ENCODE data around the gene TMEM125. TPM values are rescaled to one million over a fixed set of nuclear protein-coding genes. Genes with fewer than 3 reads are reported as not detected.

Gene TMEM125
- total RNA-seq, 1 experiment from 2014 or later, result 3.1 TPM

DNA sequence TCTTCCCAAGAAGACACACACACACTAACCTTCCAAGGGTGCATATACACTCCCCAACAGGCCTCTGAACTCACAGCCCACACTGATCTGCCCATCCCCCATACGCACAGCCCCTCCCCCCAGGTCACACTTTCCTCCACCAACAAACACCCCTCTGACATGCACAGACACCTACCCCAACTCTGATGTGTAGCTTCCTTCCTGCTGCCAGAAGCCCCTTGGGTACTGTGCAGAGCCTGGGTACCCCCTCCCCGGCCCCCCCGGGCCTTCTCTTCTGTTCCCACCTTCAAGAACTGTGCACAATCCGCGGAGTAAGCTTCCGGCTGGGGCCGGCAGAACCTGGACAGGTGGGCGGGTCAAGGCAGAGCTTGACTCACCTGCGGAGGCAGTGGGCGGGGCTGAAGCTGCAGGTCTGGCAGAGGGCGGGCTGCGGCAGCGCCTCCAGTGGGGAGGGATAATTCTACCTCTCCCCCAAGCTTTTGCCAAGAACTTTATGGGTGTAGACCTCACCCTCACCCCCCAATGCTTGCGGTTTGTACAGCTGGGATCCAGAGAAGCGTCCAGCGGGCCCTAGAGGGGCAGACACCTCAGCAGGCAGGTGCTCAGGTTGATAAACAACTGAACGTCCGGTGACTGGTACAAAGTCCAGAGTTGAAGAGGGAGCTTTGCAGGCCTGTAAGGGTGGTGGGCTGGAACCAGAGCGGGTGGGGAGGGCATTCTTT is 15.6 kb downstream of the TMEM125 start, which contains the start of gene C1orf210:
TSS of gene C1orf210 (minus strand) at position 313 of the 722 bp plus-strand sequence. CDS start 2,311 bp downstream, outside the sequence.
- ChIA-PET CTCF (interaction anchor here (0.6 to 4.3 kb wide), 25 partner anchors 8 to 1646 kb away, joined by 3 to 24 read pairs (median 3); partner anchors contain the start of gene CDC20), POLR2A (interaction anchor here (0.7 to 1.3 kb wide), 9 partner anchors 9 to 605 kb away, joined by 3 to 10 read pairs (median 4); partner anchors contain the start of genes CDC20 and ELOVL1)
- no TSS peak for BruUV-seq (replicated peaks)
- Mint-ChIP-seq H3K4me3 (ENCODE audit: unreplicated experiment) (peak within 1 kb of the TSS; percentile 70), H3K27me3 (ENCODE audit: insufficient read depth, unreplicated experiment) (no peaks in the 10 kb centered on the region), H3K9me3 (ENCODE audit: unreplicated experiment) (no peaks in the 10 kb centered on the region), H3K27ac (ENCODE audit: low read depth, unreplicated experiment) (no peak within 1 kb of the TSS), H3K4me1 (ENCODE audit: insufficient read depth, unreplicated experiment) (peaks cover 5% of the 10 kb centered on the region), H3K36me3 (ENCODE audit: insufficient read depth, unreplicated experiment) (peaks cover 5% of the 10 kb centered on the region)
- peak; percentile 81 for DNase-seq (ENCODE audit: unreplicated experiment)
- intact Hi-C loops (cut with micrococcal nuclease), result no loop called here
- TF ChIP-seq, protein P1, sequence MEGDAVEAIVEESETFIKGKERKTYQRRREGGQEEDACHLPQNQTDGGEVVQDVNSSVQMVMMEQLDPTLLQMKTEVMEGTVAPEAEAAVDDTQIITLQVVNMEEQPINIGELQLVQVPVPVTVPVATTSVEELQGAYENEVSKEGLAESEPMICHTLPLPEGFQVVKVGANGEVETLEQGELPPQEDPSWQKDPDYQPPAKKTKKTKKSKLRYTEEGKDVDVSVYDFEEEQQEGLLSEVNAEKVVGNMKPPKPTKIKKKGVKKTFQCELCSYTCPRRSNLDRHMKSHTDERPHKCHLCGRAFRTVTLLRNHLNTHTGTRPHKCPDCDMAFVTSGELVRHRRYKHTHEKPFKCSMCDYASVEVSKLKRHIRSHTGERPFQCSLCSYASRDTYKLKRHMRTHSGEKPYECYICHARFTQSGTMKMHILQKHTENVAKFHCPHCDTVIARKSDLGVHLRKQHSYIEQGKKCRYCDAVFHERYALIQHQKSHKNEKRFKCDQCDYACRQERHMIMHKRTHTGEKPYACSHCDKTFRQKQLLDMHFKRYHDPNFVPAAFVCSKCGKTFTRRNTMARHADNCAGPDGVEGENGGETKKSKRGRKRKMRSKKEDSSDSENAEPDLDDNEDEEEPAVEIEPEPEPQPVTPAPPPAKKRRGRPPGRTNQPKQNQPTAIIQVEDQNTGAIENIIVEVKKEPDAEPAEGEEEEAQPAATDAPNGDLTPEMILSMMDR (IDR thresholded peaks at IDR 0.05; ENCODE audit: unreplicated experiment), result peak; percentile 33

DNA sequence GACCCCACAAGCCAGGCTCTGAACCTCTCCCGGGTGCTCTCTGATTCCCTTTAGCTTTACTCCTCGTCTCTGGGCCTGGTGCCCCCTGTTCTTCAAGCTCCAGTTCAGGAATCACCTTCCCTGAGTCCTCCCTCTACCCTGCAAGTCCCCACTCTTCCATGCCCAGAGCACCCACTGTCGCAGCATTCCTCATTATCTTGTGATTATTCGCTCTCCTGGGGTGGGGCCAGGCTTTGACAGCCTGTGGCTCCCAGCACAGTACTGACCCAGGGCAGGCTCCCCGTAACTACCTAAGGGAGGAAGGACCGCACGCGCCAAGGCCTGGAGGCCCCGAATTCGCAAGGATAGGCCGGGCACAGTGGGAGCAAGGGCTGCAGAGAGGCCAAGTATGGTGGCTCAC is 16.3 kb downstream of the TMEM125 start:
- intact Hi-C loops (cut with micrococcal nuclease), result no loop called here
- CTCF ChIA-PET, result interaction anchor here (0.6 to 4.3 kb wide), 16 partner anchors 9 to 1645 kb away, joined by 3 to 24 read pairs (median 3); no protein-coding TSS in a partner anchor
- Mint-ChIP-seq H3K36me3 (ENCODE audit: insufficient read depth, unreplicated experiment) (peaks cover 5% of the 10 kb centered on the region), H3K4me1 (ENCODE audit: insufficient read depth, unreplicated experiment) (peaks cover 5% of the 10 kb centered on the region), H3K9me3 (ENCODE audit: unreplicated experiment) (no peaks in the 10 kb centered on the region), H3K27ac (ENCODE audit: low read depth, unreplicated experiment) (no peak overlapping the region), H3K4me3 (ENCODE audit: unreplicated experiment) (no peak overlapping the region), H3K27me3 (ENCODE audit: insufficient read depth, unreplicated experiment) (no peaks in the 10 kb centered on the region)
- TF ChIP-seq, protein P1 (IDR thresholded peaks at IDR 0.05; ENCODE audit: unreplicated experiment), result no peak
- no peak for DNase-seq (ENCODE audit: unreplicated experiment)
- POLR2A ChIA-PET, result interaction anchor here (0.5 to 1.3 kb wide), 9 partner anchors 8 to 606 kb away, joined by 3 to 10 read pairs (median 3); partner anchors contain the start of genes CDC20, ELOVL1 and MED8
- BruUV-seq (replicated peaks), result no TSS peak

DNA sequence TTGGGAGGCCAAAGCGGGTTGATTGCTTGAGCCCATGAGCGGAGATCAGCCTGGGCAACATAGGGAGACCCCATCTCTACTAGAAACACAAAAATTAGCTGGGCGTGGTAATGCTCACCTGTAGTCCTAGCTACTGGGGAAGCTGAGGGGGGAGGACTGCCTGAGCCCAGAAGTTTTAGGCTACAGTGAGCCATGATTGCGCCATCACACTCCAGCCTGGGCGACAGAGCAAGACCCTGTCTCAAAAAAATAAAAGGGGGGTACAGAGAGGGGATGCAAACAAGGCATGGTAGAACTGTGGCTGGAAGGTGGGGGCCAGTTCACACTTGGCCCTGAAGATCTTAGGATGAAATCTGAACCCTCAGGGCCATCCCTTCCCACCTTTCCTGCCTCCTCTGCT is 16.8 kb downstream of the TMEM125 start:
- no peak overlapping the region for H3K27ac Mint-ChIP-seq (ENCODE audit: low read depth, unreplicated experiment)
- intact Hi-C loops (cut with micrococcal nuclease), result no loop called here
- peaks cover 5% of the 10 kb centered on the region for H3K4me1 Mint-ChIP-seq (ENCODE audit: insufficient read depth, unreplicated experiment)
- no TSS peak for BruUV-seq (replicated peaks)
- H3K36me3 Mint-ChIP-seq (ENCODE audit: insufficient read depth, unreplicated experiment), result peaks cover 5% of the 10 kb centered on the region
- no peak for DNase-seq (ENCODE audit: unreplicated experiment)
- no peak overlapping the region for H3K4me3 Mint-ChIP-seq (ENCODE audit: unreplicated experiment)
- TF ChIP-seq, protein P1 (IDR thresholded peaks at IDR 0.05; ENCODE audit: unreplicated experiment), result no peak
- ChIA-PET POLR2A (interaction anchor here (0.5 to 1.2 kb wide), 2 partner anchors 8 to 103 kb away, joined by 3 to 5 read pairs; partner anchors contain the start of gene MED8), CTCF (interaction anchor here (0.9 to 4.3 kb wide), 6 partner anchors 8 to 351 kb away, joined by 3 to 24 read pairs (median 3); no protein-coding TSS in a partner anchor)
- no peaks in the 10 kb centered on the region for H3K9me3 Mint-ChIP-seq (ENCODE audit: unreplicated experiment)
- no peaks in the 10 kb centered on the region for H3K27me3 Mint-ChIP-seq (ENCODE audit: insufficient read depth, unreplicated experiment)

DNA sequence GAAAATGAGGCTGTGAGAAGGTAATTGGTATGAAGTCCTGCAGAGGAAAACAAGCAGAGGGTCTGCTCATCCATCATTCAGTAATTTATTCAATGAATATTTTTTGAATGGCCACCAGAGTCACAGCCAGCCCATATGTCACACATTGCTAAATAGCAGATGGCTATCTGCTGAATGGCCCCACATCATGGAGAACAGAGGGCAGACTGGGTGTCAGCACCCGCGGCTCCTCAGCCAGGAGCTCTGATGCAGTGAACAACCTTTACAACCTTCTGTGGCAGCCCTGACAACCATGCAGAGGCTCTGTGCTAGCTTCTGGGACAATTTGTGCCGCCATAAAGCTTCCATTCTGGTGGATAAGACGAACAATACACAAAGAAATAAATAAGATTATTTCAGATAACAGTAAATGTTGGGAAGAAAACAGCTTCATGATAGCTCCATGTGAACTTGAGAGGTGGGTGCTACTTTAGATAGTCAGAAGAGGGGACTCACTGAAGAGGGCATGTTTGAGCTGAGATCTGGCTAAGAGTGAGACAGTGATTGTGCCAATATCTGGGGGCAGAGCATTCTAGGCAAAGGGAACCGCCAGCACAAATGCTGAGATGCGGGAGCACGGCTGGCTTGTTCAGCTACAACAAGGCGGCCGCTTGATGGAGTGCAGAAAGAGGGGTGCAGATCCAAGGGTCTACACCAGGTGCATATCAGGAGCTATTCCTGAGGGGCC is 18.4 kb downstream of the TMEM125 start:
- intact Hi-C loops (cut with micrococcal nuclease), result no loop called here
- H3K4me3 Mint-ChIP-seq (ENCODE audit: unreplicated experiment), result no peak overlapping the region
- H3K27ac Mint-ChIP-seq (ENCODE audit: low read depth, unreplicated experiment), result no peak overlapping the region
- H3K27me3 Mint-ChIP-seq (ENCODE audit: insufficient read depth, unreplicated experiment), result no peaks in the 10 kb centered on the region
- POLR2A ChIA-PET, result no interaction called here
- no TSS peak for BruUV-seq (replicated peaks)
- TF ChIP-seq, protein P1 (IDR thresholded peaks at IDR 0.05; ENCODE audit: unreplicated experiment), result no peak
- H3K9me3 Mint-ChIP-seq (ENCODE audit: unreplicated experiment), result no peaks in the 10 kb centered on the region
- CTCF ChIA-PET, result interaction anchor here (0.6 to 0.7 kb wide), 4 partner anchors 56 to 1565 kb away, joined by 3 read pairs; no protein-coding TSS in a partner anchor
- DNase-seq (ENCODE audit: unreplicated experiment), result no peak
- H3K36me3 Mint-ChIP-seq (ENCODE audit: insufficient read depth, unreplicated experiment), result no peaks in the 10 kb centered on the region
- peaks cover 5% of the 10 kb centered on the region for H3K4me1 Mint-ChIP-seq (ENCODE audit: insufficient read depth, unreplicated experiment)

Measured in MCF 10A (cell line).